Measurements from ENCODE around the gene RALA.
"Not testable (repeated sequence)": the region's sequence is repeated elsewhere in the genome, so short reads cannot be mapped to it uniquely, and the experiment has no call there.

Gene RALA

DNA sequence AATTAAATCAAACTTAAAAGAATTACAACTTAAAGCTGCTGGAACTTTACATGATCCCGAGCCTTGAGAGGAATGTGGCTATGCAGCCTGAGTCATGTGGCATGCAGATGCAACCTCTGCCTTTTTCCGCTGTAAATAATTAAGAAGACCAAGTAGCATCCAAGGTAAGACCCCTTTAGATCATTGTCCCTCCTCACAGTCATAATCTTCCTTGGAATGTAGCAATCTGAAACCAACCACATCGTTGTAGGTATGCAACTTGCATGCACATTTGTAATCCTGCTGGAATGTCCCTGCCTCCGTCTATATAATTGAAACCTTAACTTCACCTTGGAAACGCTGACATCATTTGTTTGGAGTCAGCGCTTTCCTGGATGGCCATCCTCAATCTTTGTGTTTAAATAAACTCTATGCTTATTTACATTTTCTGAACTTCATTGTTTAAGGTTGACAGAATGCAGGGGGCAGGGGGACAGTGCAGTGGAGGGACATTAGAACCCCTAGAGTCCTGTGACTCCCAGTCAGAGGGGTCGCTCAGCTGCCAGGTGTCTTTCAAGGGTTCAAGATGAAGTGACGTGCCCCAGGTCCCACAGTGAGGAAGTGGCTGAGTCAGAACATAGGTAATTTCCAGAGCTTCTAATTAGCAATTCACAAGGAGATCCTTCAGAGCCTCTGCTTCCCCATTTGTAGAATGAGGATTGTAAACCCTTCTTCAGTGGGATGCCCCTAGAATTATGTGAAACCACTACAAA is 110.7 kb downstream of the RALA start:
- DNase-seq: no peak

DNA sequence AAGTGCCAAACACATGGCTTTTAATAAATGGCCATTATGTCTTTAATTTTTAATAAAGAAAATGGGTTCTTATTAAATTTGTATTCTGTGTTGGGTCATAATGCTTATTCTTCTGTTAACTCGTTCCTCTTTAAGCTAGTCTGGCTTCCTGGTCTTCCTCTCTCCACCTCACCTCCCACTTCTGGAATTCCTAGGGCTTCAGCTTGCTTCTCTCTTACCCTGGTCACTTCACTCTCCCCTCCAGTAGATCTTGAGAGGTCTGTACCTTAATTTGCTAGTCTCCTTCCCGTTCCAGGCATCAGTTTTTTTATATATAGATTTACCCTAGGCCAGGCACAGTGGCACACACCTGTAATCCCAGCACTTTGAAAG is 111.2 kb downstream of the RALA start:
- DNase-seq: no peak

GRCh38 chr7:39735903-39736302 is 112.5 kb downstream of the RALA start:
- DNase-seq: no peak

- no peak for DNase-seq
Measured at GRCh38 chr7:39741942-39742623, 118.7 kb downstream of the RALA start.

DNA sequence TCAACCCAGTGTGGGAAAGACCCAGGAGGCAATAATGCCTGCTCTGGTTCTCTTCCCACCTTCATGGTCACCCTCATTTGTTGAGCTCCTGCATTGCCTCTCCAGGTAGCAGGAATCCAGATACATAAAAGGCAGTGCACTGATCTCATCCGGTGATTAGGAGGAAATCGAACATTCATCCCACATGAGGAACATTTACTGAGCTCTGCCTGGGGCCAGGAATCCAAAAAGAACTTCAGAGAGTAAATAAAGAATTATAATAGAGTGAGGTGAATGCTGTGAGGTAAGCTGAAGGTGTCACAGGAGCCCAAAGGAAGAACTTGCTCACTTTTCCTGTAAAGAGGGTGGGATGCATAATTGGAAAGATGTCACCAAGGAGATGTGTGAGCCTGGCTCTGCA is 121.2 kb downstream of the RALA start:
- no peak for DNase-seq

- DNase-seq: no peak
Measured at GRCh38 chr7:39745320-39745719, 121.9 kb downstream of the RALA start.

GRCh38 chr7:39746103-39746819 is 122.9 kb downstream of the RALA start:
- peak; percentile 27 to 45 for DNase-seq

DNA sequence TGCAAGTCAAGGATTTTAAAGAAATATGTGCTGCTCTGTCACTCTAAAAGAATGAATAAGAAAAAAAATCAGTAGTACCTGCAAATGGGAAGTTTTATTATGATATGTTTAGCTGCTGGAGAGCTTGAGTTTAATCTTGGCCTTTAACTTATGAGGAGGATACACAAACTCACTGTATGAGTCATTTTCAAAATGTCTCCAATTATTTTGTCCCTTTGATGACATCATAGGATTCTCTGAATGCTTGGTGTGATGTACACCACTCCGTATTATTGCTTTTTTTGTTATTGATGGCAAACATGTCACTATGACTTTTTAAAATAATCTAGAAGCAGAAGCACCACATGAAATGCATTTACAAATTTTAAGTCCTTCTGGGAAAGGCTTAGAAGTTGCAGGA is 125.8 kb downstream of the RALA start:
- DNase-seq: no peak

DNA sequence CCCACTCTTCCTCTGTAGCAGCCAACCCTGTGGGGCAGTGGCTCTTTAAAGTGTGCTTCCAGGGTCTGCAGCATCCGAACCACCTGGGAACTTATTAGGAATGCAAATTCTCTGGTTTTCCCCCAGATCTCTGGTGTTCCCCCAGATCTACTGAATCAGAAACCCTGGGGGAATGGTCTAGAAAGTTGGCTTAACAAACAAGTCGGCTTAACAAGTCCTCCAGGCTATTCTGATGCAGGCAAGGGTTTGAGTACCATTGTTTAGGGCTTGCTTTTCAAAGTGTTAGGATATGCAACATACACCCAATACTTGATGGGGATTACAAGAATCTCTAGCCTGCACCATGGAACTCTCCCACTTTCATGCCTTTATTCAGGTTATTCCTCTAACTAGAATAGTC is 126.3 kb downstream of the RALA start:
- no peak for DNase-seq

DNA sequence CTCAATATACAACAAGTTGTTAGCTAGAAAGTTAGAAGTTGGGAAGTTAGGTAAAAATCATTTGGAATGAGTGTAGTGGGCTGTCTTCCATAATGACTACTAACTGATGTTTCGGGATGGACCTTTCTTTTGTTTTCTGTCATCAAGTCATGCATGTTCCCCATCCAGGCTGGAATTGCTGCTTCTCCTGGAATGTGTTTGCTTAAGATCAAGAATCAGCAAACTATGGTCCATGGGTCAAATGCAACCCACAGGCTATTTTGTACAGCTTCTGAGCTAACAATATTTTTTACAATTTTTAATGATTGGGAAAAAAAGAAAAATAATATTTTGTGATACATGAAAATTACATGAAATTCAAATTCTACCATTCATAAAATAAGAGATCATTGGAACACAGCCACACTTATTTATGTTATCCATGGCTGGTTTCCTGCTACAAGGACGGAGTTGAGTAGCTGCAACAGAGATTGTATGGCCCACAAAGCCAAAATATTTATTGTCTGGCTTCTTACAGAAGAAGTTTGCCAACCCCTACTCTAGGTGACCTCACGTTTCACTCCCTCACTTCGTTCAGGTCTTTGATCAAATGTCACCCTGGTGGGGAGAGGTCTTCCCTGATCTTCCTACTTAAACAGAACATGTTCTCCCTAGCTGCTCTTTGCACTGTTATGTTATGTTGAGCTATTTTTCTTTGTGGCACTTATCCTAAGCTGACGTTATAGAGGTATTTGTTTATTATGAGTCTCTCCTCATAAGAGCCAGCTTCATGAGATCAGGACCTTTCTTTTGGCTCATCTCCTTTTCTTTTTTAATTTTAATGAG is 127.1 kb downstream of the RALA start:
- no peak for DNase-seq

DNA sequence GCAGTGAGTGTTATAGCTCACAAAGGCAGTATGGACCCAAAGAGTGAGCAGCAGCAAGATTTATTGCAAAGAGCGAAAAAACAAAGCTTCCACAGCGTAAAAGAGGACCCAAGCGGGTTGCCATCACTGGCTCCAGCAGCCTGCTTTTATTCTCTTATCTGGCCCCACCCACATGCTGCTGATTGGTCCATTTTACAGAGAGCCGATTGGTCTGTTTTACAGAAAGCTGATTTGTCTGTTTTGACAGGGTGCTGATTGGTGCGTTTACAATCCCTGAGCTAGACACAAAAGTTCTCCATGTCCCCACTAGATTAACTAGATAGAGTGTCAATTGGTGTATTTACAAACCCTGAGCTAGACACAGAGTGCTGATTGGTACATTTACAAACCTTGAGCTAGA is 129.9 kb downstream of the RALA start:
- DNase-seq: not testable (repeated sequence)

- DNase-seq: no peak
Measured at GRCh38 chr7:39753823-39754325, 130.5 kb downstream of the RALA start.

GRCh38 chr7:39754326-39755120 is 131.2 kb downstream of the RALA start:
- DNase-seq: no peak

- DNase-seq: no peak
Measured at GRCh38 chr7:39757604-39758003, 134.2 kb downstream of the RALA start.

Measured in NCI-H1930 (cell line).